ENCODE results near the gene AMDHD2. TPM values are rescaled to one million over a fixed set of nuclear protein-coding genes. Genes with fewer than 3 reads are reported as not detected.

AMDHD2 gene
- total and polyA plus RNA-seq, 2 of the 13 experiments (the other 11 are each of a cell fraction or from before 2014, with no cell fraction given): 33.5 to 39.1 TPM

DNA sequence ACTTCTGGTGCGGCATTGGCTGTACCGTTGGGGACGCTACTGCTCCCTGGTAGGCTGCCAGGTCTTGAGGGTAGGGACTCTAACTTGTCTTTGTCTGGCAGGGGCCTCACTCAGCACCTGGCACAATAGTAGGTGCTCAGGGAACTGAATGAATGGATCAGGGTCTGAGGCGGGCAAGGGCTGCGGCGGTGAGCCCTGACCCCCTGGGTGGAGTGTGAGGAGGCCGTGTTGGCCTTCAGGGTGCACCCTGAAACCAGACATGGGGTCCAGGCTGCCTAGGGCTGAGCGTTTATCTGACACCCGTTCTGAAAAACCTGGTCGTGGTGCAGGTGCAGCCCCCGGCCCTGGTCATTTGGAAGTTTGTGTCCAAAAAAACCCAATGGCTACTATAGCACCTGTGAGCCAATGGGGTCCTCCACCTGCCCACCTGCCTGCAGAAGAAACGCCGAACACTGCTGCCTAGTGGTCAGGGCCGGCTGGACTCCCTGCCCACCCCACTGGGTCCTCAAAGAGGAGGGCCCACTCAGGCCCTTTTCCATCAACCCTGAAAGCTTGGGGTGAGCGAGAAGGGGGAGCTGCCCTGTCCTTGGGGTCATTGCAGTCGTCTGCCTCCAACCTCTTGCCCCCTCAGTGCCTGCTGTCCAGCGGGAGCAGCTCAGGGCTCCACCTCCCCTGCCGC lies 11.3 kb upstream of the AMDHD2 start (continued):
- TF ChIP-seq NAIF1 (CRISPR knock-in tag; IDR thresholded peaks at IDR 0.05; ENCODE audit: borderline replicate concordance) (no peak), ZNF614 (CRISPR knock-in tag; IDR thresholded peaks at IDR 0.05; ENCODE audit: borderline replicate concordance) (no peak), ZNF891 (CRISPR knock-in tag; IDR thresholded peaks at IDR 0.05) (no peak), KDM4B (CRISPR knock-in tag; IDR thresholded peaks at IDR 0.05) (no peak), SNAI1 (CRISPR knock-in tag; IDR thresholded peaks at IDR 0.05; ENCODE audit: borderline replicate concordance) (no peak)
- TF ChIP-seq, protein P1, sequence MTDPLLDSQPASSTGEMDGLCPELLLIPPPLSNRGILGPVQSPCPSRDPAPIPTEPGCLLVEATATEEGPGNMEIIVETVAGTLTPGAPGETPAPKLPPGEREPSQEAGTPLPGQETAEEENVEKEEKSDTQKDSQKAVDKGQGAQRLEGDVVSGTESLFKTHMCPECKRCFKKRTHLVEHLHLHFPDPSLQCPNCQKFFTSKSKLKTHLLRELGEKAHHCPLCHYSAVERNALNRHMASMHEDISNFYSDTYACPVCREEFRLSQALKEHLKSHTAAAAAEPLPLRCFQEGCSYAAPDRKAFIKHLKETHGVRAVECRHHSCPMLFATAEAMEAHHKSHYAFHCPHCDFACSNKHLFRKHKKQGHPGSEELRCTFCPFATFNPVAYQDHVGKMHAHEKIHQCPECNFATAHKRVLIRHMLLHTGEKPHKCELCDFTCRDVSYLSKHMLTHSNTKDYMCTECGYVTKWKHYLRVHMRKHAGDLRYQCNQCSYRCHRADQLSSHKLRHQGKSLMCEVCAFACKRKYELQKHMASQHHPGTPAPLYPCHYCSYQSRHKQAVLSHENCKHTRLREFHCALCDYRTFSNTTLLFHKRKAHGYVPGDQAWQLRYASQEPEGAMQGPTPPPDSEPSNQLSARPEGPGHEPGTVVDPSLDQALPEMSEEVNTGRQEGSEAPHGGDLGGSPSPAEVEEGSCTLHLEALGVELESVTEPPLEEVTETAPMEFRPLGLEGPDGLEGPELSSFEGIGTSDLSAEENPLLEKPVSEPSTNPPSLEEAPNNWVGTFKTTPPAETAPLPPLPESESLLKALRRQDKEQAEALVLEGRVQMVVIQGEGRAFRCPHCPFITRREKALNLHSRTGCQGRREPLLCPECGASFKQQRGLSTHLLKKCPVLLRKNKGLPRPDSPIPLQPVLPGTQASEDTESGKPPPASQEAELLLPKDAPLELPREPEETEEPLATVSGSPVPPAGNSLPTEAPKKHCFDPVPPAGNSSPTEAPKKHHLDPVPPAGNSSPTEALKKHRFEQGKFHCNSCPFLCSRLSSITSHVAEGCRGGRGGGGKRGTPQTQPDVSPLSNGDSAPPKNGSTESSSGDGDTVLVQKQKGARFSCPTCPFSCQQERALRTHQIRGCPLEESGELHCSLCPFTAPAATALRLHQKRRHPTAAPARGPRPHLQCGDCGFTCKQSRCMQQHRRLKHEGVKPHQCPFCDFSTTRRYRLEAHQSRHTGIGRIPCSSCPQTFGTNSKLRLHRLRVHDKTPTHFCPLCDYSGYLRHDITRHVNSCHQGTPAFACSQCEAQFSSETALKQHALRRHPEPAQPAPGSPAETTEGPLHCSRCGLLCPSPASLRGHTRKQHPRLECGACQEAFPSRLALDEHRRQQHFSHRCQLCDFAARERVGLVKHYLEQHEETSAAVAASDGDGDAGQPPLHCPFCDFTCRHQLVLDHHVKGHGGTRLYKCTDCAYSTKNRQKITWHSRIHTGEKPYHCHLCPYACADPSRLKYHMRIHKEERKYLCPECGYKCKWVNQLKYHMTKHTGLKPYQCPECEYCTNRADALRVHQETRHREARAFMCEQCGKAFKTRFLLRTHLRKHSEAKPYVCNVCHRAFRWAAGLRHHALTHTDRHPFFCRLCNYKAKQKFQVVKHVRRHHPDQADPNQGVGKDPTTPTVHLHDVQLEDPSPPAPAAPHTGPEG (CRISPR knock-in tag; IDR thresholded peaks at IDR 0.05): no peak
